ENCODE data around the gene AREL1. TPM values are rescaled to one million over a fixed set of nuclear protein-coding genes. Genes with fewer than 3 reads are reported as not detected.

Gene AREL1
- total RNA-seq, 1 experiment from 2014 or later: 45.9 TPM

DNA sequence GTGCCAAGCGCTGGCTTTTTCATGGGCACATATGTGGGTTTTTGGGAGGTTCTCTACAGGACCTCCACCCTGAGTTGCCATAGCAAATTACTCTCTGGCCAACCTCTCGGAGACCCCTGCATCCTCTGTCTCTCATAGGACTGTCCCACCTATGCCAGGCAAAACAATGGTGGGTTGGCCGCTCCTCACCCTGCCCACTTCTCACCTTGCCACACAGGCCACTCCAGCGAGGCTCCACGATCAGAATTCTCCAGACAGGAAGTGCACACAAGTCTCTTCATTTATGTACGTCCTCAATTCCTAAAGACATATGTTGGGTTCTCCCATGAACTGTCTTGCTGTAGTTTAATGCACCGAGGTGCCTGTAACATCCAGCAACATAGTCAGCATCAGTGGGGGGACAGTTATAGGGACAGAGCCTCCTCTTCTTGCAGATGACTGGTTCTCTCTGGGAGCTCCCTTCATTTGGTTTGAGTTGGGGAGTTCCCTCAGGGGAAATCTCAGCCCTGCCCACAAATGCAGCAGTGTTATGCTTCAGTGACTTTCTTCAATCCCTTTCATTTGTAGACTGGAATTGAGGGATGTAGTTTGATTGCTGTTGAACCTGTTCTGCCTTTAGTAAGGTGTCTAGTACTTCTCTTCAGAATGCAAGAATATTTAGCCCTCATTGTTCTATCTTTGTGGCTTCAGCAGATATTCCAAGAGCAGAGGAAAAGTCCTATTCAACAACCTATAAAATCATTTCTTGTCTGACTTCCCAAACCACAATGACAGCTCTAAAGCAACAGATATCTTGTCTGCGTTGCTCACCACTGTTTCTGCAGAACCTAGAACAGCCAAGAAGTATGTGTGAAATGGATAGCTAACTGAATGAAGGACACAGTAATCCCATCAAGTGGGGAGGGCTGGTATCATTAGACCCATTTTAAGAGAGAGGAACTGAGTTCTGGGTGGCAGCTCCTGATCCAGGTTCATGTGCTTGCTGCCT, 98.1 kb downstream of the AREL1 start (continued):
- TF ChIP-seq, protein P1, sequence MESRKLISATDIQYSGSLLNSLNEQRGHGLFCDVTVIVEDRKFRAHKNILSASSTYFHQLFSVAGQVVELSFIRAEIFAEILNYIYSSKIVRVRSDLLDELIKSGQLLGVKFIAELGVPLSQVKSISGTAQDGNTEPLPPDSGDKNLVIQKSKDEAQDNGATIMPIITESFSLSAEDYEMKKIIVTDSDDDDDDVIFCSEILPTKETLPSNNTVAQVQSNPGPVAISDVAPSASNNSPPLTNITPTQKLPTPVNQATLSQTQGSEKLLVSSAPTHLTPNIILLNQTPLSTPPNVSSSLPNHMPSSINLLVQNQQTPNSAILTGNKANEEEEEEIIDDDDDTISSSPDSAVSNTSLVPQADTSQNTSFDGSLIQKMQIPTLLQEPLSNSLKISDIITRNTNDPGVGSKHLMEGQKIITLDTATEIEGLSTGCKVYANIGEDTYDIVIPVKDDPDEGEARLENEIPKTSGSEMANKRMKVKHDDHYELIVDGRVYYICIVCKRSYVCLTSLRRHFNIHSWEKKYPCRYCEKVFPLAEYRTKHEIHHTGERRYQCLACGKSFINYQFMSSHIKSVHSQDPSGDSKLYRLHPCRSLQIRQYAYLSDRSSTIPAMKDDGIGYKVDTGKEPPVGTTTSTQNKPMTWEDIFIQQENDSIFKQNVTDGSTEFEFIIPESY (IDR thresholded peaks at IDR 0.05; ENCODE audit: extremely low read depth, insufficient replicate concordance, low read length): no peak
- TF ChIP-seq SRF (IDR thresholded peaks at IDR 0.05; ENCODE audit: low read depth) (no peak), SP1 (IDR thresholded peaks at IDR 0.05; ENCODE audit: low read depth) (no peak), RAD21 (IDR thresholded peaks at IDR 0.05; ENCODE audit: low read depth) (no peak), ZFX (IDR thresholded peaks at IDR 0.05) (no peak), EZH2phosphoT487 (IDR thresholded peaks at IDR 0.05; ENCODE audit: borderline replicate concordance) (no peak), POLR2AphosphoS5 (IDR thresholded peaks at IDR 0.05; ENCODE audit: low read depth, low read length) (no peak)
- TF ChIP-seq, protein P2, sequence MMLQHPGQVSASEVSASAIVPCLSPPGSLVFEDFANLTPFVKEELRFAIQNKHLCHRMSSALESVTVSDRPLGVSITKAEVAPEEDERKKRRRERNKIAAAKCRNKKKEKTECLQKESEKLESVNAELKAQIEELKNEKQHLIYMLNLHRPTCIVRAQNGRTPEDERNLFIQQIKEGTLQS (IDR thresholded peaks at IDR 0.05): no peak

DNA sequence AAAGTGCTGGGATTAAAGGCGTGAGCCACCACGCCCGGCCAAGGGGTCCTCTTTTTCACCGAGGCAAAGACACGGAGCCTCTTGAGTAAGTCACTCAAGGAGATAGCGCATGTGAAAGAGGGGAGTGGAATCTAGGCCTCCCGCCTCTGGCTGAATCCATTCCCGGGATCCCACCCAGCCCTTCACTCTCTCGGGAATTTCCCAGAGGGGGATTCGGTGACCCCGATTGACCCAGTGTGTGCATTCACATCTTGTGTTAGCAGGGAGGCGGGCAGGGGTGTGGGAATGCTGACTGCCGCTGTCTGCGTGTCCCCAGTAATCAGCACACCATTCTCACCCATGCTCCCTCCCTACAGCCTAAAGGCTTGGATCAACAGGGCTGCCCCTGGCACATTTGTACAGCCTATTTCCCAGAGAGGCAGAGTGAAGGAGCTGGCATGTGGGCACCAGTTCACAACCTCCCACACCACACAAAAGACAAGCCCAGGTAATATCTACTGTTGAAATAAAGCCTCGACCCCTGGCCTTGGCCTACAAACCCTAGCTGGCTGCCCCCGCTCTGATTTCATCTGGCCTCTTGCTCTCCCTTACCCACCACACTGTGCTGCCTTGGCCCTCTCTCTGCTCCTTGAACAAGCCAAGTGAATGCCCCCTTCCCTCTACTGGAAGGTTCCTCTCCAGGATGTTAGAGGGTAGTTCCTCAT, 99.5 kb downstream of the AREL1 start:
- Histone ChIP-seq H3K4me1 (ENCODE audit: control insufficient read depth in 1 of 2, insufficient read depth in 2 of 2, low read length in 2 of 2) (peaks cover 26 to 56% of the 10 kb centered on the region in 2 experiments), H3K4me2 (ENCODE audit: low read length) (no peak overlapping the region), H4K20me1 (ENCODE audit: insufficient read depth) (no peaks in the 10 kb centered on the region), H3K27ac (ENCODE audit: low read depth, low read length) (no peak overlapping the region), H3K79me2 (ENCODE audit: insufficient read depth, low read length) (no peaks in the 10 kb centered on the region), H3K36me3 (ENCODE audit: control insufficient read depth in 1 of 2, insufficient read depth in 2 of 2, low read length in 2 of 2) (no peaks in the 10 kb centered on the region), H2AFZ (ENCODE audit: low read depth, low read length, poor library complexity, severe bottlenecking) (no peak overlapping the region), H3K4me3 (replicated peaks in 1 of 2; ENCODE audit: low read depth in 1 of 2, low read length in 2 of 2) (no peak overlapping the region), H3K9ac (ENCODE audit: low read length) (no peak overlapping the region), H3K9me2 (ENCODE audit: insufficient read depth) (no peaks in the 10 kb centered on the region), H3K9me3 (ENCODE audit: control insufficient read depth in 1 of 2, insufficient read depth in 1 of 2, low read depth in 1 of 2, low read length in 2 of 2) (no peaks in the 10 kb centered on the region), H3K27me3 (ENCODE audit: insufficient read depth, low read length) (no peaks in the 10 kb centered on the region)
- no peak for ATAC-seq
- intact Hi-C loops (cut with micrococcal nuclease): no loop called here
- ChIA-PET RAD21 (ENCODE audit: low non-redundant PET in 1 of 2, low total read pairs in 2 of 2, uncharacterized antibody in 2 of 2, unreplicated experiment in 2 of 2) (no interaction called here), POLR2A (no interaction called here), CTCF (interaction anchor here (0.7 to 1.4 kb wide), 4 partner anchors 8 to 265 kb away, joined by 3 read pairs; no protein-coding TSS in a partner anchor)
- TF ChIP-seq, protein P2 (IDR thresholded peaks at IDR 0.05): no peak
- TF ChIP-seq CBX3 (IDR thresholded peaks at IDR 0.05; ENCODE audit: low read depth): no peak
- TF ChIP-seq ELF1 (IDR thresholded peaks at IDR 0.05; ENCODE audit: borderline replicate concordance, low read depth): no peak
- TF ChIP-seq RAD21 (IDR thresholded peaks at IDR 0.05; ENCODE audit: low read depth): no peak
- TF ChIP-seq YY1 (IDR thresholded peaks at IDR 0.05; ENCODE audit: extremely low read depth, insufficient replicate concordance, low read depth, low read length): no peak
- TF ChIP-seq, protein P3, sequence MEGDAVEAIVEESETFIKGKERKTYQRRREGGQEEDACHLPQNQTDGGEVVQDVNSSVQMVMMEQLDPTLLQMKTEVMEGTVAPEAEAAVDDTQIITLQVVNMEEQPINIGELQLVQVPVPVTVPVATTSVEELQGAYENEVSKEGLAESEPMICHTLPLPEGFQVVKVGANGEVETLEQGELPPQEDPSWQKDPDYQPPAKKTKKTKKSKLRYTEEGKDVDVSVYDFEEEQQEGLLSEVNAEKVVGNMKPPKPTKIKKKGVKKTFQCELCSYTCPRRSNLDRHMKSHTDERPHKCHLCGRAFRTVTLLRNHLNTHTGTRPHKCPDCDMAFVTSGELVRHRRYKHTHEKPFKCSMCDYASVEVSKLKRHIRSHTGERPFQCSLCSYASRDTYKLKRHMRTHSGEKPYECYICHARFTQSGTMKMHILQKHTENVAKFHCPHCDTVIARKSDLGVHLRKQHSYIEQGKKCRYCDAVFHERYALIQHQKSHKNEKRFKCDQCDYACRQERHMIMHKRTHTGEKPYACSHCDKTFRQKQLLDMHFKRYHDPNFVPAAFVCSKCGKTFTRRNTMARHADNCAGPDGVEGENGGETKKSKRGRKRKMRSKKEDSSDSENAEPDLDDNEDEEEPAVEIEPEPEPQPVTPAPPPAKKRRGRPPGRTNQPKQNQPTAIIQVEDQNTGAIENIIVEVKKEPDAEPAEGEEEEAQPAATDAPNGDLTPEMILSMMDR (IDR thresholded peaks at IDR 0.05 in 2 of 3, conservative IDR thresholded peaks at IDR 0.05 in 1 of 3; ENCODE audit: borderline replicate concordance in 1 of 3, insufficient read depth in 1 of 3, low read depth in 2 of 3, low read length in 2 of 3): no peak
- TF ChIP-seq ZFX (IDR thresholded peaks at IDR 0.05): no peak
- TF ChIP-seq SIN3A (IDR thresholded peaks at IDR 0.05; ENCODE audit: low read depth): no peak
- no peak for TF ChIP-seq FOSL1 (IDR thresholded peaks at IDR 0.05; ENCODE audit: low read depth)
- TF ChIP-seq, protein P4, sequence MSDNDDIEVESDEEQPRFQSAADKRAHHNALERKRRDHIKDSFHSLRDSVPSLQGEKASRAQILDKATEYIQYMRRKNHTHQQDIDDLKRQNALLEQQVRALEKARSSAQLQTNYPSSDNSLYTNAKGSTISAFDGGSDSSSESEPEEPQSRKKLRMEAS (IDR thresholded peaks at IDR 0.05): no peak
- no peak for TF ChIP-seq EZH2phosphoT487 (IDR thresholded peaks at IDR 0.05; ENCODE audit: borderline replicate concordance)
- TF ChIP-seq POLR2AphosphoS5 (IDR thresholded peaks at IDR 0.05; ENCODE audit: low read depth, low read length): no peak
- DNase-seq (ENCODE audit: low read depth, low spot score): no peak
- no TSS peak for BruUV-seq (replicated peaks)
